Erythroblast (primary cell): ENCODE data around the gene HIF1A.

Source experiments
- GATA1 ChIP-seq: IDR thresholded peaks from 2 replicates; pipeline ENCODE4 v1.6.1; 2011; ENCODE audit warnings: low read depth, mild to moderate bottlenecking, control low read depth, low read length, moderate library complexity
- POLR2A ChIP-seq: IDR thresholded peaks from 2 replicates; pipeline ENCODE4 v1.6.1; 2011; ENCODE audit warnings: mild to moderate bottlenecking, low read length

GRCh38 chr14:61701946-61702345, 6.6 kb downstream of the HIF1A start:
- no peak for TF ChIP-seq POLR2A
- no peak for TF ChIP-seq GATA1
